SK-N-SH treated with all-trans-retinoic acid at 6 μM for 48 hours (cell line): ENCODE measurements around the gene URM1.

ENCODE experiments used
- ATAC-seq: fragments of 200-7000 bp; cut with Tn5 transposase; 3 replicates; pipeline ENCODE4 v1.9.1; 2020; ENCODE audit warnings: mild to moderate bottlenecking, moderate library complexity
- CSDC2 ChIP-seq: fragments of 250-450 bp; sonication (Bioruptor Pico); IDR thresholded peaks from 2 replicates; pipeline ENCODE4 v1.5.0; 2020; ENCODE audit warnings: mild to moderate bottlenecking, moderate library complexity
- ISL1 ChIP-seq: fragments of 250-450 bp; sonication (Bioruptor Pico); IDR thresholded peaks from 2 replicates; pipeline ENCODE4 v2.1.2; 2022; ENCODE audit warnings: mild to moderate bottlenecking, moderate library complexity
- OSR1 ChIP-seq: fragments of 250-450 bp; sonication (Bioruptor Pico); IDR thresholded peaks from 2 replicates; pipeline ENCODE4 v1.8.0; 2022; ENCODE audit warnings: moderate library complexity, mild to moderate bottlenecking, inconsistent platforms
- PATZ1 ChIP-seq: fragments of 250-450 bp; sonication (Bioruptor Pico); IDR thresholded peaks from 2 replicates; pipeline ENCODE4 v1.8.0; 2020; ENCODE audit warnings: mild to moderate bottlenecking, moderate library complexity, borderline replicate concordance
- POU6F1 ChIP-seq: fragments of 250-450 bp; sonication (Bioruptor Pico); IDR thresholded peaks from 2 replicates; pipeline ENCODE4 v1.8.0; 2021; ENCODE audit warnings: low read depth, mild to moderate bottlenecking, moderate library complexity, borderline replicate concordance
- PPARA ChIP-seq: fragments of 250-450 bp; sonication (Bioruptor Pico); IDR thresholded peaks from 2 replicates; pipeline ENCODE4 v1.5.0; 2020; ENCODE audit warnings: mild to moderate bottlenecking, borderline replicate concordance
- SNAI2 ChIP-seq: fragments of 250-450 bp; sonication (Bioruptor Pico); IDR thresholded peaks from 2 replicates; pipeline ENCODE4 v1.5.0; 2020; ENCODE audit warnings: mild to moderate bottlenecking, moderate library complexity
- ZC3H10 ChIP-seq: fragments of 250-450 bp; sonication (Bioruptor Pico); IDR thresholded peaks from 2 replicates; pipeline ENCODE4 v1.5.1; 2021; ENCODE audit warnings: mild to moderate bottlenecking, moderate library complexity
- ZFP30 ChIP-seq: fragments of 450-650 bp; formaldehyde crosslinking; IDR thresholded peaks from 2 replicates; pipeline ENCODE4 v1.5.0; 2022; ENCODE audit warnings: mild to moderate bottlenecking, moderate library complexity
- ZNF565 ChIP-seq: fragments of 450-650 bp; formaldehyde crosslinking; conservative IDR thresholded peaks from 2 replicates; pipeline ENCODE4 v1.5.0; 2020; ENCODE audit warnings: low read depth, mild to moderate bottlenecking, moderate library complexity

The URM1 gene

GRCh38 chr9:128439273-128439672, 68.1 kb downstream of the URM1 start:
- ATAC-seq: no peak
- no peak for TF ChIP-seq PPARA (CRISPR knock-in tag)
- TF ChIP-seq PATZ1: no peak
- TF ChIP-seq ZC3H10: no peak
- TF ChIP-seq POU6F1: no peak
- TF ChIP-seq ZNF565: no peak
- TF ChIP-seq ZFP30: no peak
- no peak for TF ChIP-seq ISL1 (CRISPR knock-in tag)
- TF ChIP-seq OSR1 (CRISPR knock-in tag): no peak
- TF ChIP-seq CSDC2 (CRISPR knock-in tag): no peak
- no peak for TF ChIP-seq SNAI2
